ENCODE measurements around the gene TIMM29.

DNA sequence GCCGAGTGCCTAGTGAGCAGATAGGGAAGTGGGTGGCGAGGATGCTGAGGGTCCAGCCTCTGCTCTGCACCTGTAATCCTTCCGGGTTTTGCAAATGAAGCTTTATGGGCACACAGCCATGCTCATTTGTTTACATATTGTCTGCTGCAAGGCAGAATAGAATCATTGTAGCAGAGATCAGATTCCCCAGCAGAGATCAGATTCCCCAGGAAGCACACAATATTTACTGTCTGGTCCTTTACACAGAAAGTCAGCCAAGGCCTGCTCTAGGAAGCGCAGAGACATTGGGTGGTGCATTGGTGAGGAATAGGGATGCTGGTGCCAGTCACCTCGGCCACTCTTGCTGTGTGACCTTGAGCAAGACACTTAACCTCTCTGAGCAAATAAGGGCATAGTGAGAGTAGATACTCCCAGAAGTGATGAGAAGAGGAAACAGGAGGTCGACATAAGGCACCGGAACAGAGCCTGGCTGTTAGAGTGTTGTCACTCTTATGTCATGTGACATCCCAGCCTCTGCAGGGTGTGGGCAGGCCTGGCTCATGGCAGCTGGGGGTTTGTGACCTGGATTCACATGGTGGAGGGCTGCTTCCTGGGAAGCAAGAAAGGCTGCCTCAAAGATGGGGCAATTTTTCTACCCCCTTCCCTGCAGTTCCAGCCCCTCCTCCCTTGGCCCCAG, 31.6 kb upstream of the TIMM29 start:
- TF ChIP-seq EP300 (IDR thresholded peaks at IDR 0.05): no peak
- TF ChIP-seq, protein P1, sequence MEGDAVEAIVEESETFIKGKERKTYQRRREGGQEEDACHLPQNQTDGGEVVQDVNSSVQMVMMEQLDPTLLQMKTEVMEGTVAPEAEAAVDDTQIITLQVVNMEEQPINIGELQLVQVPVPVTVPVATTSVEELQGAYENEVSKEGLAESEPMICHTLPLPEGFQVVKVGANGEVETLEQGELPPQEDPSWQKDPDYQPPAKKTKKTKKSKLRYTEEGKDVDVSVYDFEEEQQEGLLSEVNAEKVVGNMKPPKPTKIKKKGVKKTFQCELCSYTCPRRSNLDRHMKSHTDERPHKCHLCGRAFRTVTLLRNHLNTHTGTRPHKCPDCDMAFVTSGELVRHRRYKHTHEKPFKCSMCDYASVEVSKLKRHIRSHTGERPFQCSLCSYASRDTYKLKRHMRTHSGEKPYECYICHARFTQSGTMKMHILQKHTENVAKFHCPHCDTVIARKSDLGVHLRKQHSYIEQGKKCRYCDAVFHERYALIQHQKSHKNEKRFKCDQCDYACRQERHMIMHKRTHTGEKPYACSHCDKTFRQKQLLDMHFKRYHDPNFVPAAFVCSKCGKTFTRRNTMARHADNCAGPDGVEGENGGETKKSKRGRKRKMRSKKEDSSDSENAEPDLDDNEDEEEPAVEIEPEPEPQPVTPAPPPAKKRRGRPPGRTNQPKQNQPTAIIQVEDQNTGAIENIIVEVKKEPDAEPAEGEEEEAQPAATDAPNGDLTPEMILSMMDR (IDR thresholded peaks at IDR 0.05): no peak
